HG03139 (cell line): ENCODE results near the gene NUP214.

Experiments
- ATAC-seq: cut with Tn5 transposase; IDR thresholded peaks from one replicate; pipeline ENCODE4 v1.9.1; 2021; ENCODE audit not compliant: unreplicated experiment

Gene NUP214

GRCh38 chr9:131276094-131276888 lies 150.9 kb downstream of the NUP214 start, which contains the start of gene FAM78A:
Gene FAM78A (minus strand): TSS chr9:131276510. CDS start chr9:131276179, 331 bp downstream.
- ATAC-seq, result no peak

GRCh38 chr9:131276891-131277286 lies 151.5 kb downstream of the NUP214 start:
- ATAC-seq, result no peak

GRCh38 chr9:131277287-131277909 lies 152.0 kb downstream of the NUP214 start:
- no peak for ATAC-seq

- no peak for ATAC-seq
Observed at GRCh38 chr9:131277910-131278701, 152.7 kb downstream of the NUP214 start.

GRCh38 chr9:131278702-131279111 lies 153.3 kb downstream of the NUP214 start:
- no peak for ATAC-seq

GRCh38 chr9:131279196-131279862 lies 153.9 kb downstream of the NUP214 start:
- ATAC-seq, result no peak

- no peak for ATAC-seq
Observed at GRCh38 chr9:131279863-131280570, 154.6 kb downstream of the NUP214 start.

- ATAC-seq, result no peak
Observed at GRCh38 chr9:131280660-131281059, 155.3 kb downstream of the NUP214 start.

- ATAC-seq, result no peak
Observed at GRCh38 chr9:131281119-131281965, 156.0 kb downstream of the NUP214 start.

- ATAC-seq, result no peak
Observed at GRCh38 chr9:131282175-131282574, 156.8 kb downstream of the NUP214 start.

- ATAC-seq, result no peak
Observed at GRCh38 chr9:131282688-131283422, 157.5 kb downstream of the NUP214 start.
